GM18907 (cell line): Measurements from ENCODE around the gene SH3BP5.
A peak's percentile ranks its signal among the peaks of the same experiment; 100 is the strongest.

Experiments used
- ATAC-seq: cut with Tn5 transposase; IDR thresholded peaks from one replicate; pipeline ENCODE4 v1.9.1; 2021; ENCODE audit warnings: mild to moderate bottlenecking, moderate library complexity; ENCODE audit not compliant: unreplicated experiment

The SH3BP5 gene

DNA sequence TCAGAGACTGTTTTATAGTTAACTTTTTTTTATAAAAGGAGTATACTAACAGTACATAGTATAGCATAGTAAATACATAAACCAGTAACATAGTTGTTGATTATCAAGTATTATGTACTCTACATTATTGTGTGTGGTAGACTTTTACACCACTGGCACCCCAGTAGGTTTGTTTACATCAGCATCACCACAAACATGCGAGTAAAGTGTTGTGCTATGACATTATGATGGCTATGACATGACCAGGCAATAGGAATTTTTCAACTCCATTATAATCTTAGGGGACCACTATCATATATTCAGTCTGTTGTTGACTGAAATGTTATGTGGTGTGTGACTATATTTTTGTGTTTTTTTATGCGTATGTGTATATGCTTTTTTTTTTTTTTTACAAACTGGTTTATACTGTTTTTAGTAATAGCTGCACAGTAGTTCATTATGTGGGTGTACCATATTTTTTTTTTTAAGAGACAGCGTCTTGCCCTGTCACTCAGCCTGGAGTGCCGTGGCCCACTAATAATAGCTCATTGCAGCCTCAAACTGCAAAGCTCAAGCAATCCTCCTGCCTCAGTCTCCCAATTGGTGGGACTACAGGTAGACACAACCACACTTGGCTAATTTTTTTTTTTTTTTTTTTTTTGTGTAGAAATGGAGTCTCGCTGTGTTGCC, 124.4 kb downstream of the SH3BP5 start:
- no peak for ATAC-seq

DNA sequence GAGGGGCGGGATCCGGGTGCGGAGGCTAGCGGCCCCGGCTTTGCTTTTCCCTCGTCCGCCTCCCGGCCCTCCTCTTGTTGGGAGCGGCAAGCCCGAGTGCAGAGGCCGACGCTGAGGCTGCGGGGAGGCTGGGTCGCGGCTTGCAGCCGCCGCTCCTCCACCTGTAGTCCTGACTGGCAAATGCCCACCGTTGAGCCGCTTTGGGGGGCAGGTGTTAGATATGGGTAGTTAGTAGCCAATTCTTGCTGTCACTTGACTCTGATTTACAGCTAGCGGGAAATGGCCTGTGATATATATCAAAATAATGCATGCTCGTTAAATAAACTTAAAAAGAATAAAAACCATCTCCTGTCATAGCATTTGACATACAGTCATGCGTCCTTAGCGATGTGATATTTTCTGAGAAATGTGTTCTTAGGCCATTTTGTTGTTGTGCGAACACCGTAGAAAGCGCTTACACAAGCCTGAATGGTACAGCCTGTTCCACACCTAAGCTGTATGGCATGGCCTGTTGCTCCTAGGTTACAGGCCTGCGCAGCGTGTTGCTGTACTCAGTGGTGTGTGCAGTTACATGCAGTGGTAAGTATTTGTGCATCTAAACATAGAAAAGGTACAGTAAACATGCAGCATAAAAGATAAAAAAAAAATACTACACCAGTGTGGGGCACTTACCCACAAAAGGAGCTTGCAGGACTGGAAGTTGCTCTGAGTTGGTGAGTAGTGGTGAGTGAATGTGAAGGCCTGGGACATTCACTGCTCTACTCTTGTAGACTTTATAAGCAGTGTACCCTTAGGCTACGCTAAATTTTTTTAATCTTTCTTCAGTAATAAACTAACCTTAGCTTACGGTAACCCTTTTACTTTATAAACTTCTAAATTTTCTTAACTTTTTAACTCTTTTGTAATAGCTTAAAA, 125.5 kb downstream of the SH3BP5 start:
- ATAC-seq, result peak; percentile 37

DNA sequence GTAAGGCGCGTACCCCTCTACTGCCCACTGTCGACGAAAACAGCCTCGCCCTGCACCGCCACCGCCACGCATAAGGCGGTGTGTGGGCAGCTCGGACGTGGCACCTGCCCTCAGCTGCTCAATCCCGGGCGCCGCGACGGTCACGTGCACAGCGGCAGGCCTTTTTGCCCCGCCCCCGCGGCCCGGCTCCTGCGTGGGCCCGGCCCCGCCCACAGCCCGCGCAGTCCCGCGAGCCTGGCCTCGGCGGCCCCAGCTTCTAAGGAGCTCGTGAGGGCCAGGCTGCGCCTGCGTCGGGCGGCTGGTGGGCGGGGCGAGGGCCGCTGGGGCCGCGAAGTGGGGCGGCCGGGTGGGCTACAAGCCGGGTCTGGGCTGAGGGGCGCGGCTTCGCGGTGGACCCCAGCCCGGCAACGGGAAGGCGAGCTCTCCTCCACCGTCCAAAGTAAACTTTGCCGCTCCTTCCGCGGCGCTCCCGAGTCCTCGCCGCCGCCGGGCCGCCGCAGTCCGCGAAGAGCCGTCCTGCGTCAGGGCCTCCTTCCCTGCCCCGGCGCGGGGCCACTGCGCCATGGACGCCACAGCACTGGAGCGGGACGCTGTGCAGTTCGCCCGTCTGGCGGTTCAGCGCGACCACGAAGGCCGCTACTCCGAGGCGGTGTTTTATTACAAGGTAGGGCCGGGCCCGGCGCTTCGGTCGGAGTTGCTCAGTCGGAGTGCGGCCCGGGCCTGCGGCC, 126.3 kb downstream of the SH3BP5 start, which contains the start of gene CAPN7:
Gene CAPN7, plus strand, starts transcription at position 313 of the 728 bp plus-strand sequence. Its CDS starts 250 bp downstream, at position 563.
- peak; percentile 91 for ATAC-seq

DNA sequence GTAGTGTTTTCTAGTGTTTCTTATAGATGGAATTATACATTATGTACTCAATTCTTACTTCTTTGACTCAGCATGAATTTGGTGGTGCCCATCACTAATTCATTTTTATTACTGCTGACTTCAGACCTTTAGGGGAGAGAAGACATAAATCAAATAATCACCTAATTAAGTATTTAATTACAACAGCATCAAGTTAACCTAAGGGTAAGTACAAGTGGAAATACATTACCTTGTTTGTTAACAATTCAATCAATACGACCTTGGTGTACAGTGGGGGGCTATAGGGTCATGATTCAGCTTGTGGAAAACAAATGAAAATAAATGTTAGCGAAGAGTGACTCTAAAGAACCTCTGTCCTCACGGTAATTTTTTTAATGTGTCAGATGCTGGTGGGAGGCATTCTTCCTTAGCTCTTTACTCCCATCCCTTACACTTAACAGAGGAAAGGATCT, 126.9 kb downstream of the SH3BP5 start:
- ATAC-seq, result no peak
